Activated CD4-positive, alpha-beta T cell treated with anti-CD3 and anti-CD28 coated beads, Interleukin-2, amount 50 U/mL, for 1 hour (primary cell): ENCODE measurements around the gene MTO1.
"Not testable (repeated sequence)": the region's sequence is repeated elsewhere in the genome, so short reads cannot be mapped to it uniquely, and the experiment has no call there.

ENCODE experiments used
- DNase-seq: peaks from one replicate; pipeline ENCODE4 v3.0.0-alpha.2; 2020

MTO1 gene

GRCh38 chr6:73505142-73505541 lies 43.6 kb downstream of the MTO1 start:
- DNase-seq = no peak

- not testable (repeated sequence) for DNase-seq
These were observed 44.2 kb downstream of the MTO1 start for GRCh38 chr6:73505705-73506104.

- no peak for DNase-seq
These were observed 44.7 kb downstream of the MTO1 start for GRCh38 chr6:73506246-73506645.

- no peak for DNase-seq
These were observed 47.2 kb downstream of the MTO1 start for GRCh38 chr6:73508776-73509175.

GRCh38 chr6:73509851-73510250 lies 48.3 kb downstream of the MTO1 start:
- no peak for DNase-seq

GRCh38 chr6:73511796-73512195 lies 50.3 kb downstream of the MTO1 start:
- DNase-seq = no peak

GRCh38 chr6:73513496-73513854 lies 51.9 kb downstream of the MTO1 start:
- DNase-seq = no peak

- DNase-seq = no peak
These were observed 53.2 kb downstream of the MTO1 start for GRCh38 chr6:73514746-73515110.

- no peak for DNase-seq
These were observed 53.7 kb downstream of the MTO1 start for GRCh38 chr6:73515204-73515655.

GRCh38 chr6:73516514-73517489 lies 55.3 kb downstream of the MTO1 start:
- no peak for DNase-seq

GRCh38 chr6:73518100-73518981 lies 56.8 kb downstream of the MTO1 start:
- DNase-seq = not testable (repeated sequence)

GRCh38 chr6:73518982-73519881 lies 57.7 kb downstream of the MTO1 start:
- DNase-seq = not testable (repeated sequence)

- peak; percentile 77 for DNase-seq
These were observed 58.6 kb downstream of the MTO1 start for GRCh38 chr6:73519926-73520687.

- DNase-seq = peak; percentile 99
These were observed 59.3 kb downstream of the MTO1 start, which contains the start of gene EEF1A1 for GRCh38 chr6:73520688-73521350. TSS of gene EEF1A1 (minus strand) at chr6:73521032. CDS start at chr6:73520026, 1,006 bp downstream.

GRCh38 chr6:73521351-73521985 lies 59.9 kb downstream of the MTO1 start:
- DNase-seq = no peak

GRCh38 chr6:73523434-73524123 lies 62.0 kb downstream of the MTO1 start:
- DNase-seq = peak; percentile 73

GRCh38 chr6:73525546-73526330 lies 64.2 kb downstream of the MTO1 start:
- no peak for DNase-seq

GRCh38 chr6:73528897-73529296 lies 67.4 kb downstream of the MTO1 start:
- DNase-seq = no peak

GRCh38 chr6:73532293-73532692 lies 70.8 kb downstream of the MTO1 start:
- DNase-seq = no peak
